Stimulated activated CD4-positive, alpha-beta T cell treated with anti-CD3 and anti-CD28 coated beads, Interleukin-4, amount 100 ng/mL, for 1 hour (primary cell): ENCODE data around the gene INPP5A.
"Not testable (repeated sequence)": the region's sequence is repeated elsewhere in the genome, so short reads cannot be mapped to it uniquely, and the experiment has no call there.

Experiments used
- DNase-seq: peaks from one replicate; pipeline ENCODE4 v3.0.0-alpha.2; 2020

Gene INPP5A

DNA sequence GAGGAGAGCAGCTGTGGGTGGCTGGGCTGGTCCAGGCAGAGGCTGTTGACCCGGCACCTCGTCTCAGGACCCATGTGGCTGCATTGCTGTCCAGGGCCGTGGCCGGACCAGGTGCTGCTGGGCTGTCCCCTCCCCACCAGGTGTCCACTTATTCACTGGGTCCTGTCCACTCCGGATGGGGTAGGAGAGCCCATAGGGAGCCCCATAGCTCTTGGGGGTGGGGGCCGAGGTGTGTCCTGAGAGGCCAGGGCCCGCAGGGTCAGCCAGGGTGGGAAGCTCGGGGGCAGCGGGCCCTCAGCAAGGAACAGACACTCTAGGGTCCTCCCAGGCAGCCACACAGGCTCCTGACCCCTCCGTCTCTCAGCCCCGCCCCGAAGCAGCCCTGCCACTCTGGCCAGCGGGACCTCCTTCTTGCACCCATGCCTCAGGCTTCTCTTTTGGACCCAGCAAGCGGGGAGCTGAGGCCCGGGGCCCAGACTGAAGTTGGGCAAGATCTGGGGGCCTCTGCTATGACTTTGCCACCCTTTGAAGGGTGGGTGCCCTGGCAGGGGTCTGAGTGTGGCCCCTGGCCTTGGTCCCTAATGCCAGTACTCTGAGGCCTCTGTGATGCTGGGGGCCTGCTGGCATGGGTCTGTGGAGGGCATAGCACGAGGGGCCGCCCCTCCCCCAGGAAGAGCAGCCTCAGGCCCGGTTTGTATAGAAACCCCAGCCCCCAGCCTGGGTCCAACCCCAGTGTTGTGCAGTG is 162.0 kb downstream of the INPP5A start:
- DNase-seq = no peak

DNA sequence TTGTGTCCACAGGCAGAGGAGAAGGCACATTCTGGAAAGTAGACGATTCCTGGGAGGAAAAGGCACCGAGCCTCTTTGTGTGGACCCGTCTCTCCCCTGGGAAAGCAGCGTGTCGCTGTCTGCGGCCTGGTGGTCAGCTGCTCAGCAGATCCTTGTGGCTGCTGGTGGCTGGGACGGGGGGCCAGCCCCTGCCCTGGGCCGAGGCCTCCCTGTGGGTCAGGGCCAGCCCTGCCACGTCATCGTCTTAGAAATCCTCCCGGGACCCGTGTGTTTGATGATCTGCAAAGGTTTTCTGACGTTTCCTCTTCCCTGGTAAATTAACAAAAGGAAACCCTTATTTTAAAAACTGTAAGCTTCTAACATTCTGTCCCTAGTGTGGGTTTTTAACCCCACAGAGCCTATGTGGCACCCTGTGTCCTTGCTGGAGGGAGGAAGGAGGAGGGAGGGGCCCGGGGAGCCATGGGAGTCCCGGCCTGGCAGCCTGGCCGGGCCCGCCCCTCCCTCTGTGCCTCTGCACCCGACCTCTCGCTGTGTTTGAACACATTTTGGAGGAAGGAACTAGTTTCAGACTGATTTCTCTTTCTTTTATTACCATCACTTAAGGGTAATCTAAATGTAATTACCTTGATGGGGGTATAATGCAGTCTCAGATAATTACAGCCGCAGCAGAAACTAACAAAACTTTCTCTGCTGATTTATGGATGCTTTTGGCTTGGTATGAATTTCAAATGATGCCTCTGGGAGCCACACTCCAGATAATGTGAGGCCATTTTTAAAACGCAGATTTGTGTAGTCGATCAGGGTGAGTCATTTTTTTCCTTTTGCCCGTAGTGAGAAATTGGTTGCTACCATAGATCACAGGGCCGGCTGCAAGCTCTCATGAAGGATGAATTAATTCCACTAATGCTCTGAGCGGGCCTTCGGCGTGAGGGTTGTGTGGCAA is 162.8 kb downstream of the INPP5A start:
- DNase-seq = no peak

DNA sequence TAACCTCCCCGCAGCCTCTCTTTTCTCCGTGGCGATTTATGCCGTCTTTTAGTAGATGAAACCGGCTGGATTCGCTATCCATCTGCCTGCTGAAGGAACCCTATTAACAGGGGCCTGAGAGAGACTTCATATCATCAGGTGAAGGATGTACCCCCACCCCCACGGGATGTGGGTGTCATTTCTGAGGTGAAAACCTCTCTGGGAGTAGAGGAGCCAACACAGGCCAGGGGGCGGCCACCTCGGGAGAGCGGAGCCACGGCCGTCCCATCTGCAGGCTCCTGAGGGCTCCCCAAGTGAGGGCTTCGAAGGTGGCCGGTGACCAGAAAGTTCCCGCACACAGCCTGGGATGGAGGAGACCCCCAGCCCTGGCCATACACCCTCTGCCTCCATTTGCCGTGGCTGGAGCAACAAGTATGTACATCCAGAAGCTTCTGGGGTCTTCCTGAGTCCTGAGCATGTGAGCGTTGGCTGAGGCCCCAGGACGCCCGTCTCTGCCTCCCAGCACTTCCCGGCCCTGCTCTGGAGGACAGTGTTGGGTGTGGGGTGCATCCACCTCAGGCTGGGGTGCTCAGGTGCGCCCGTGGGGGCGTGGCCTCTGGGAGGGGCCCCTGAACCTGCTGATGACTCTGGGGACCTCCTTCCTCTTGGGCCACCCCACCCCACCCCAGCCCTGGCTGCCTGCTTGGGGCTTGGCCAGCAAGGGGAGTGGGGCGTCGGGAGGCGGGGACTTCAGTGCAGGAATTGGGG is 163.7 kb downstream of the INPP5A start:
- no peak for DNase-seq

DNA sequence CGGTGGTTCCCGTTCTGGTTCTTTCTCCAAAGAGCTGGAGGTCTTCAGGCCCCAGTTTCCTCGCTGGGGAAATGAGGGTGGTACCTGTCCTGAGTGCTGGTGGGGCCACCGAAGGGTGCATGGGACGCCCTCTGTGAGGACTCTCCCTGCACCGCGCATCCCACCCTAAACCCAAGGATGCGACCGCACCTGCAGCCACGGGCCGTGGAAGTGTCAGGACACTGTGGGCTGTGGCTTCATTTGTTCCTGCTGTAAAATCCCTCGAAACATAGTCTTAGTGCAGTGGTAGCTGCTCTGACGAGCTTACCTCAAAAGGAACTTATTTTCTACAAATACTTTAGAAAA is 164.2 kb downstream of the INPP5A start:
- no peak for DNase-seq

DNA sequence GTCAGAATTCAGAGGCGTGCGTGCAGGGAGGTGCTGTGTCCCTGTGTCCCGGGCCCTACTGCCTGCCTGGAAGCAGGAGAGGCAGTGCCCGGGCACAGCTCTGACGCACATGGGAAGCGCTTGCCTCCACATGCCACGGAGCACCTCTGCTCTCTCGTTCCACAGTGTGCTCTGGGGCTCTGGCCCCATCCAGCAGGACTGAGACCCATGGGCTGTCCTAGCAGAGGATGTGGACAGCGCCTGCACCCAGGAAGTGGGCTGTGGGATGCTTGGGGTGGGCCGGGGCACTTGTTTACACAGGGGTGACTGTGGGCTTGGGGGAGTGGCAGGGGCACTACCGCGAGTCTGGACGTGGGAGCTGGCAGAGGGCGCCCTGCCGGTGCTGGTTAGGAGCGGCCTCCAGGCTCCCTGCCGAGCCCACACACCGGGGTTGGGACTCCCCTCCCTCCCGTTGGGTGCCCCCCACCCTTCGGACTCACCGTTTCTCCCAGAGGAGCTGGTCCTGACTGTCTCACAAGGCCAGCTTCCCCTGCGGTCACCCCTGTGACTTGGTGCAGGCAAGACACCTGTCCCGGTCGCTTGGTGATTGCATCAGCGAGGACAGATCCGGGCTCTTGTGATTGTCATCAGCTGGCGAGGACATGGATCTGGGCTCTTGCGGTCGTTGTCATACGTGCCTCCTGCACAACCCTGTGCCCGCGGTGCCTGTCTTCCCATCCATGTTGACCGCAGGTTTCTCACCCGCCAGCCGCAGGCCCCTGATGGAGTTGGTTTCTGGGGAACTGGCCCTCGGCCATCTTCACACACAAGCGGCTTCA is 165.2 kb downstream of the INPP5A start:
- DNase-seq = no peak

DNA sequence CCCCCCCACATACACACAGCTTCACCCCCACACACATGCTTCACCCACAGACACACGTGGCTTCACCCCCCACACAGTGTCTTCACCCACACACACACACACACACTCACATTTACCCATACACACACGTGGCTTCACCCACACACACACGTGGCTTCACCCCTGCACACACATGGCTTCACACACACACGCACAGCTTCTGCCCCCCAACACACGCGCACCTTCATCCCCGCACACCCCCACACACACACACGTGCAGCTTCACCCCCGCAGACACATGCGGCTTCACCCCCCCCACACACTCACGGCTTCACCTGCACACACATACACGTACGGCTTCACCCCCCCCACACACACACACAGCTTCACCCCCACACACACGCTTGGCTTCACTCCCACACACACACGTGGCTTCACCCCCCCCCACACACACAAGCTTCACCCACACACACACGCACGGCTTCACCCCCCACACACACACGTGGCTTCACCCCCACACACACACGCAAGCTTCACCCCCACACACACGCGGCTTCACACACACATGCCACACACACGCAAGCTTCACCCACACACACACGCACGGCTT is 165.9 kb downstream of the INPP5A start:
- DNase-seq = no peak

DNA sequence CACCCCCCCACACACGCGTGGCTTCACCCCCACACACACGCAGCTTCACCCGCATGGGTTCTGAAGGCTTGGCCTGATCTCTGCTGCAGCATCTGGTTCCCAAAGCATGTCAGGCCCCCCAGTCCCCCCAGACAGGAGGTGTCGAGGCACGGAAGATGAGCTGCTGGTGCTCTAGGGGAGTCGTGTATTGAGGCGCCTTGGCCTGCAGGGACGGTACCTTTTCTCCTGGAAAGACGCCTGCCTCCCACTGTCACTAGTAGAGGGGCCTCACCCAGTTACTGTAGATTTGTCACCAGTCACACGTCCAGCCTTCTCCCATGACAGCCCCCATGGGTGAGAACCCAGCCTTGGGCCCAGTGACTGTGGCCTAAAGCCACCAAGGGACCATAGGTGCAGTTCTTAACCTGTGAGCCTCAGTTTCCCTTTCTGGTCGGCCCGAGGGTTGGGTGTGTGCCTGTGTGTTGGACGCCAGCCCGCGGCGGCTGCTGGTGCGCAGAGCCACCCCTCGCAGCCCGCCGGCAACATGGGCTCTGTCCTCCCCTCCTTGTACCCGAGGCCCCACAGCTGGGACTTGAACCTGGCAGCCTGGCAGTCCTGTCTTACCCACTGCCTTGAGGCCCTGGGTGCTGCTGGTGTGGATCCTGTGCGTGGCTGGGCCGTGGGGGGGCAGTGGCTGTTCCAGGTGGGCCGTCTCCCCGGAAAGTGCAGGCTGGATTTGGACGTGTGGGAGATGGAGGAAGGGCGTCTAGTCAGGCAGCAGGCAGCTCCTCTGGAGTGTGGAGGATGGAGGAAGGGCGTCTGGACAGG is 166.6 kb downstream of the INPP5A start:
- no peak for DNase-seq

DNA sequence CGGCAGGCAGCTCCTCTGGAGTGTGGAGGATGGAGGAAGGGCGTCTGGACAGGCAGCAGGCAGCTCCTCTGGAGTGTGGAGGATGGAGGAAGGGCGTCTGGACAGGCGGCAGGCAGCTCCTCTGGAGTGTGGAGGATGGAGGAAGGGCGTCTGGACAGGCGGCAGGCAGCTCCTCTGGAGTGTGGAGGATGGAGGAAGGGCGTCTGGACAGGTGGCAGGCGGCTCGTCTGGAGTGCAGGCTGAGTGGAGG is 167.2 kb downstream of the INPP5A start:
- DNase-seq = not testable (repeated sequence)

DNA sequence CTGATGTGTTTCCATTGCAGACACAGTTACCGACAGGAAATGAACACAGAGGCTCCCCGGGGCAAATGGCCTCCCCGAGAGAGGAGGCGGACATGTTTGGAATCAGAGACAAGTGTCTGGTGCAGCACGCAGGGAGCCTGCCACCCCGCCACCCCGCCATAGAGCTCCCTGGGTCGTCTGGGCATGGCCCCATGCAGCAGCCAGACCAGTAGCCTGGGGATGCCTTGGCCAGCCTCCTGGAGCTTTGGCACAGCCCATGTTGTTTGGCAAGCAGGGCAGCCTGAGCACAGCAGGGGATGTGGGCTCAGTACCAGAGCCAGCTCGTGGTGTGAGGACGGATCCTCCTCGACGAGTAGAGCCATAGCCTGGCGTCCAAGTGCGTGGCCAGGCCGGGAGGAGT is 167.6 kb downstream of the INPP5A start:
- no peak for DNase-seq

DNA sequence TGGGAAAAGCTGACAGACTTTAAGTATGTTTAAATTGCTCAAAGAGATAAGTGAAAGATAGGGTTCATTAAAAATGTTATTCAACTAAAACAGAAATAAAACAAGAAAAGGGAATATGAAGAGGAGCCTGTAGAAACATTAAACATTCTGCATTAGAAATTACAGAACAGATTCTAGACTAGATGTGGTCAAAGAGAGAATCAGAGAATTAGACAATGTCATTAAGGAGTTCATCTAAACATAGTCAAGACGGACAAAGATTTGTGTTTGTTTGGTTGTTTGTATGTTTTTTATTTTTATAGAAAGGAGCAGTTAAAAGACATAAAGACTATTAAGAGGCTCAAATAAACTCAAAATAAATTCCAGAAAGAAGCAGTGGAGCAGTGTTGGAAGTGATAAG is 168.4 kb downstream of the INPP5A start:
- DNase-seq = no peak

DNA sequence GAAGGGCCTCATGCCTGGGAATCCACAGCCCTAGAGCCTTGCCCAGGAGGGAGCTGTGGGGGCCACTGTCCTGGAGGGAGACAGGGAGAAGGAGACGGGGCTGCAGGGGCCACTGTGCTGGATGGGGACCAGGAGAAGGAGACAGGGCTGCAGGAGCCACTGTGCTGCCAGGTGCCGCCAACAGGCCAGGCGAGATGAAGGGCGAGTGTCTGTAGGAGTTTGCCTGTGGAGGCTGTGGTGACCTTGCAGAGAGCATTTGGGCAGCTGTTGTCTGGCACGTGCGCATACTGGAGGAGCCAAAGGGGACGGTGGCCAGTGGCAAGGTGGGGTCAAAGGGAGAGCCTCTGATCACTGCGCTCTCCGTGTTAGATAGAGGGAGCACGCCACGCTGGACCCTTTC is 169.1 kb downstream of the INPP5A start:
- DNase-seq = no peak

DNA sequence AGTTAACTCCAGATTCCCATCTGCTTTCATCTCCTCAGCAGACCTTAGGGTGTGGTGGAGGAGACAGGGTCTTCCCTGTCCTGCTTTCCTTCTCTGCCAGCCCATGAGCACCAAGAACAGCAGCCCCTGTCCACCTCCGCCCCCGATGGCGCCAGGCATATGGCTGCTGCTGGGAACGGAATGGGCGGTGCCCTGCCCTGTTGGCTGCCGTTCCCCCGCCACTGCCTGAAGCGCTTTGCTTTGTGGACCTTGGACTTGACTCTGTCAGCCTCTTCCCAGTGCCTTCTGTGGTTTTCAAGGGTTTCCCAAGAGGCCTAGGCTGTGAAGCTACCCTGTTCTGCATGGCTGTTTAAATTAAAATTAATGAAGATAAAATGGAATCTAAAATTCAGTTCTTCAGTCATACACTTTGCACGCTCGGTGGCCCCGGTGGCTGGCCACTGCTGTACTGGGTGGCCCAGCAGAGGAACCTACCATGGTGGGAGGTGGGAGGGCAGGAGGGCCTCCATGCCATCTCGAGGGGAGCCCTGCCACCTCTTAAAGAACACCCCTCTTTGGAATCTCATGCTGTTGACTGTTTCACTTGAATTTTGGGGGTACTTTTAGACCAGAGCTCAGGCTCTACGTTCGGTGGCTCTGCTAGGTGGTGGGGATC is 169.7 kb downstream of the INPP5A start:
- no peak for DNase-seq

DNA sequence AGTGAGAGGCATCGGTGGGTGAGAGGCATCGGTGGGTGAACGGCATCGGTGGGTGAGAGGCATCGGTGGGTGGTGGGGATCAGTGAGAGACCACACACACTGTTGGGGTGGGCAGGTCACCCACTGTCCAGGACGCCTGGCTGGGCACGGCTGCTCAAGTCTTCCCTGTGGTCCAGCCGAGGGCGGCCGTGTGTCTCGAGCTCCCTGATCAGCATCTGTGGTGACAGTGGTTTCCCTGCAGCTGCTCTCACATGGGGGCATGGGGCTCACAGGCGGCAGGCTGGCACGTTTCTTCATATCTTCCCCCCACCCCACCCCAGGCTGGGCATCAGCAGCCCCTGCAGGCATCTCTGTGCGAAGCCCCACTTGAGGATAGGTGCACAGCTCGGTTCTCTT is 170.2 kb downstream of the INPP5A start:
- no peak for DNase-seq

DNA sequence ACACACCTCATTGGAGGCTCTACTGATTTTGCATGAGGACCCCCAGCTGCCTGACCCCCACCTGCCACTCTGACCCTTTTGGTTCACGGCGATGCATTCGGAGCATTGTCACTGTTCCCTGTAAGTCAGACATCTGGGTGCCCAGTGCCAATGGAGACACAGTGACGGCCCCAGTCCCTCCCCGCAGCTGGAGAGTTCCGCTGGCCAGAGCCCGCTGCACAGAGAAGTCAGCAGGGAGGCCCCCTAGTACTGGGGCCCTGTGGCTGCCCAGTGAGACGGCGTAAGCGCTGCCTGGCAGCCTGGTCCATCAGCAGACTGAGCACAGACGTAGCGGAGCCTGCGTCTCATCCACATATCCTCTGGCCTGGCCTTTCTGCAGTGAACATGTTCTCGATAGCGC is 170.9 kb downstream of the INPP5A start:
- no peak for DNase-seq

DNA sequence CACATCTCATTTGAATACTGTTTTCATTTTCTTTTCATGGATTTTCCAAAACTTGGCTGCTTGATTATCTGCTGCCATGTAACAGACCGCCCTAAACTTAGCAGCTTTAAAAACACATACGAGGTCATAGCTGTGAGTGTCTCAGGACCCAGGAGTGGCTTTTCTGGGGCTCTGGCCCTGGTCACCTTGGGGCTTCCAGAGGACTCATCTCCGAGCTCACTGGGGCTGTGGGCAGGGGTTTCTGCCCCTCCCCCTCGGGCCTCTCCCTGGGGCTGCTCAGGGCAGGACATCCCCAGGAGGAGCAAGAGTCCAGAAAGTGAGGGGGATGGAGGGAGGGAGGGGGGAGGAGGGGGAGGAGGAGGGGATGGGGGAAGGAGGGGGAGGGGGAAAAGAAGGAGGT is 171.3 kb downstream of the INPP5A start:
- no peak for DNase-seq

DNA sequence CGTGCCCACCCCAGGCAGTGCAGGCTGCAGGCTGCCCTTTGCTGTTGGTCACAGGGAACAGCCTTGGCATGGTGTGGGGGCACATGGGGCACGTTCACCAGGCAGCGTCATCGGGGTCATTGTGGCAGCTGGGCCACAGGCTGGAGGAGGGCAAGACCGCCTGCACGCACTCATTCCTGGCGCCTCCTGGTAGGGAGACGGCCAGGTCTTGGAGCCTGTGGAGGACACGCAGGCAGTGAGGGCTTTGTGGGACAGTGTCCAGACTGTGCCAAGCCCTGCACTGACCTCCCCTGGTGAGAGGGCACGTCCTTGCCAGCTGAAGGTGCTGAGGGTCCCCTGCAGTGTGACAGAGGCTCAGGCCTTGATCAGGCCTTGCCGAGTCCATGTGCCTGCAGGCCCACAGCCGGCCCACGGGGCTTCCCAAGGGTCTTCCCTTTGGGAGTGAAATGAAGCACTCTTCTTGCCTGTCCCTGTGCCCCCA is 171.9 kb downstream of the INPP5A start:
- DNase-seq = no peak

DNA sequence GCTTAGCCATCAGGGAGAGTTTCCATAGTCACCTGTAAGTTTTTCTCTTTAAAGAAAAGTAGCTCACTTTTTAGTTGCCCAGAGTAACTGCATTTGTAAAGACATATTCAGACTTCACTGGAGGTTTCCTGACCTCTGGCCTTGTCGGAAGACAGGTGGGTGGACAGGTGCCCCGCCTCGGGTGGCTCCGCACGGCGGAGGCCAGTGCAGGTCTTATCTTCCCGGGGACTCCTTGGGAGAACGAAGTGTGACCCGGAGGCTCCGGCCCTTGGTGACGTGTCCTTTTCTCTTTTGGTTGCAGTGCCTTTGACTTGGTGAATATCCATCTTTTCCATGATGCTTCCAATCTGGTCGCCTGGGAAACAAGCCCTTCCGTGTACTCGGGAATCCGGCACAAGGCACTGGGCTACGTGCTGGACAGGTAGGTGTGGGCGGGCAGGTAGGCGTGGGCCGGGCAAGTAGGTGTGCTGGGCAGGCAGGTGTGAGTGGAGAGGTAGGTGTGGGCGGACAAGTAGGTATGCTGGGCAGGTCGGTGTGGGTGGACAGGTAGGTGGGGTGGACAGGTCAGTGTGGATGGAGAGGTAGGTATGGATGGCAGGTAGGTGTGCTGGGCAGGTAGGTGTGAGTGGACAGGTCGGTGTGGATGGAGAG is 172.6 kb downstream of the INPP5A start:
- DNase-seq = no peak

DNA sequence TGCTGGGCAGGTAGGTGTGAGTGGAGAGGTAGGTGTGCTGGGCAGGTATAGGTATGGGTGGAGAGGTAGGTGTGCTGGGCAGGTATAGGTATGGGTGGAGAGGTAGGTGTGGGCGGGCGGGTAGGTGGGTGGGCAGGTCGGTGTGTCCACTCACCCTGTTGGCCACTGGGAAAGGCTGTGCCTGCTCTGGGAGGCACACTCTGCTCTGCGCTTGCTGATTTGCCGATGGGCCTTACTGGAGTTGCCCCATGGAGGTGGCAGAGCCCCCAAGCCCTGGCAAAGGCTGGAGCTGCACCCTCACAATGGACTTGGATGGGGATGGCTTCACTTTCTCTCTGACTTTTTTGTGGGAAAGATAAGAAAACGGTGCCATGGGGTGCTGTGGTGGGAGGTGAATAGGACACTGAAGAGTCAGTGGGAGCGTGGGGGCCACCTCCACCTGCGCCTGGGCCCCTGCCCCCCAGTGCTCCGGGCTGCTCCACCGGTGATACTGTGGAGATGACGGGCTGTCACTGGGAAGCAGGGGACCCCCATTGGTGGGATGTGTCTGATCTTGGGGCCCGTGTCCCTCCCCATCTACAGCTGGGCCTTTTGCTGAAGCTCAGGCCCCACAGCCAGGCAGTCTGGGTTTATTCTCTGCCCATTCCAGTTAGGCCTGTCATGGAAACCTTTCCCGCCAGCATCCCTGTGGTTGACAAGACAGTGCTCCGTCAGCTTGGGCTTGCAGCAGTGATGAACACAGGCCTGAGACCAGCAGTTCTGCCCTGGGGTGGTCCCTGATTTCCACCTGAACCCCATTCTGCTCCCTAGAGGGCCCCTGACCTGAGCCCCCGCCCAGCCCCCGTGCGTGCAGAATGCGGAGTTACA is 173.4 kb downstream of the INPP5A start:
- DNase-seq = no peak

DNA sequence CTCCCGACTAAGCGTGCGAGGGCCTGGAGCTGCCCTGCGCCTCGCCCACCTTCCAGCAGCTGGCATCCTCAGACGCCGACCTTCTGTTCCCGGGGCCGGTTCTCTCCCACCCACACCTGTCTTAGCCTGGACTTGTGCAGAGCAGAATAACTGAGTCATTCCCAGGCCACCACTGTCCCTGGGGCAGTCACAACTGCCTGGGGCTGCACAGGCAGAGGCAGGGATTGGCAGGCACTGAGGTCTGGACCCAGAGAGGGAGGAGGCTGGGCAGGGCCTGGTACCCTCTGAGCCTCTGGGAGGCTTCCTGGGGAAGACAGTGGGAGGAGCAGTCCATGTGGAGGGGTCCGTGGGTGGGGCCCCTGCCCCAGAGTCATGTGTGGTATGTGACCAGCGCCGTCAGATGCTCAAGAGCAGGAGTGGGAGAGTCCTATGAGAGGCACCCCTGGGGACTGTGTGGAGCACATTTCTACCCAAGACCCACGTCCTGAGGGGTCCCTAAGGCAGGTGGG is 174.1 kb downstream of the INPP5A start:
- no peak for DNase-seq
